ENCODE results near the gene ACR. TPM values are rescaled to one million over a fixed set of nuclear protein-coding genes. Genes with fewer than 3 reads are reported as not detected.
"Not testable (repeated sequence)": the region's sequence is repeated elsewhere in the genome, so short reads cannot be mapped to it uniquely, and the experiment has no call there.

Gene ACR
- total RNA-seq, 1 donor from 2014 or later = 0.40 TPM

- ATAC-seq = no peak
Observed at GRCh38 chr22:50733521-50734342, 4.3 kb upstream of the ACR start.

GRCh38 chr22:50734343-50734771 is 3.6 kb upstream of the ACR start:
- no peak for ATAC-seq

GRCh38 chr22:50734986-50735738 is 2.8 kb upstream of the ACR start:
- ATAC-seq = no peak

- ATAC-seq = no peak
Observed at GRCh38 chr22:50735739-50736030, 2.3 kb upstream of the ACR start.

GRCh38 chr22:50738649-50739227 is 734 bp downstream of the ACR start:
- ATAC-seq = no peak

GRCh38 chr22:50739279-50739691 is 1.3 kb downstream of the ACR start:
- no peak for ATAC-seq

- ATAC-seq = no peak
Observed at GRCh38 chr22:50739894-50740293, 1.9 kb downstream of the ACR start.

- not testable (repeated sequence) for ATAC-seq
Observed at GRCh38 chr22:50740714-50741113, 2.7 kb downstream of the ACR start.

GRCh38 chr22:50744424-50744823 is 6.4 kb downstream of the ACR start:
- not testable (repeated sequence) for ATAC-seq

- ATAC-seq = not testable (repeated sequence)
Observed at GRCh38 chr22:50747521-50747920, 9.5 kb downstream of the ACR start.

- not testable (repeated sequence) for ATAC-seq
Observed at GRCh38 chr22:50748630-50749029, 10.6 kb downstream of the ACR start.

GRCh38 chr22:50749302-50750074 is 11.5 kb downstream of the ACR start:
- ATAC-seq = peak; percentile 38

GRCh38 chr22:50755251-50755650 is 17.2 kb downstream of the ACR start:
- ATAC-seq = not testable (repeated sequence)

GRCh38 chr22:50756406-50756805 is 18.4 kb downstream of the ACR start:
- ATAC-seq = not testable (repeated sequence)

GRCh38 chr22:50756949-50757491 is 19.0 kb downstream of the ACR start:
- ATAC-seq = peak; percentile 38

- ATAC-seq = not testable (repeated sequence)
Observed at GRCh38 chr22:50759597-50760341, 21.8 kb downstream of the ACR start.

GRCh38 chr22:50761829-50762228 is 23.8 kb downstream of the ACR start:
- not testable (repeated sequence) for ATAC-seq

GRCh38 chr22:50764288-50764687 is 26.3 kb downstream of the ACR start:
- ATAC-seq = not testable (repeated sequence)

GRCh38 chr22:50775132-50775531 is 37.1 kb downstream of the ACR start:
- peak; percentile 52 for ATAC-seq

GRCh38 chr22:50777631-50778030 is 39.6 kb downstream of the ACR start:
- ATAC-seq = not testable (repeated sequence)

- not testable (repeated sequence) for ATAC-seq
Observed at GRCh38 chr22:50780244-50780643, 42.2 kb downstream of the ACR start.

GRCh38 chr22:50782253-50782652 is 44.2 kb downstream of the ACR start:
- ATAC-seq = not testable (repeated sequence)

Data from esophagus mucosa (tissue), 1 donor.